ENCODE measurements around the gene ETF1.

Gene ETF1

GRCh38 chr5:138549414-138549813 lies 6.4 kb upstream of the ETF1 start:
- DNase-seq (ENCODE audit: low read depth): no peak
- TF ChIP-seq CTCF (IDR thresholded peaks at IDR 0.05; ENCODE audit: low read depth, low read length) (no peak), MAX (IDR thresholded peaks at IDR 0.05; ENCODE audit: low read depth, low read length) (no peak), MYC (IDR thresholded peaks at IDR 0.05; ENCODE audit: low read depth, low read length) (no peak), POLR2A (IDR thresholded peaks at IDR 0.05; ENCODE audit: extremely low read depth, insufficient read length) (no peak)

GRCh38 chr5:138545919-138546562 lies 3.0 kb upstream of the ETF1 start:
- peak overlapping the region; percentile 6 for H3K4me3 ChIP-seq (ENCODE audit: low read depth, low read length)
- DNase-seq (ENCODE audit: low read depth): no peak
- no peak for TF ChIP-seq MAX (IDR thresholded peaks at IDR 0.05; ENCODE audit: low read depth, low read length)
- no peak for TF ChIP-seq CTCF (IDR thresholded peaks at IDR 0.05; ENCODE audit: low read depth, low read length)
- no peak for TF ChIP-seq MYC (IDR thresholded peaks at IDR 0.05; ENCODE audit: low read depth, low read length)
- no peak for TF ChIP-seq POLR2A (IDR thresholded peaks at IDR 0.05; ENCODE audit: extremely low read depth, insufficient read length)

More at GRCh38 chr5:138549414-138549813, 6.4 kb upstream of the ETF1 start:
- no peak overlapping the region for H3K4me3 ChIP-seq (ENCODE audit: low read depth, low read length)

GRCh38 chr5:138544181-138545134 lies 1.4 kb upstream of the ETF1 start:
- peak overlapping the region; percentile 99 for H3K4me3 ChIP-seq (ENCODE audit: low read depth, low read length)
- TF ChIP-seq CTCF (IDR thresholded peaks at IDR 0.05; ENCODE audit: low read depth, low read length): no peak
- TF ChIP-seq POLR2A (IDR thresholded peaks at IDR 0.05; ENCODE audit: extremely low read depth, insufficient read length): no peak
- TF ChIP-seq MYC (IDR thresholded peaks at IDR 0.05; ENCODE audit: low read depth, low read length): no peak
- TF ChIP-seq MAX (IDR thresholded peaks at IDR 0.05; ENCODE audit: low read depth, low read length): no peak
- peak; percentile 29 for DNase-seq (ENCODE audit: low read depth)

GRCh38 chr5:138543730-138544104 lies 681 bp upstream of the ETF1 start:
- H3K4me3 ChIP-seq (ENCODE audit: low read depth, low read length): peak overlapping the region; percentile 99
- DNase-seq (ENCODE audit: low read depth): no peak
- TF ChIP-seq POLR2A (IDR thresholded peaks at IDR 0.05; ENCODE audit: extremely low read depth, insufficient read length) (no peak), MYC (IDR thresholded peaks at IDR 0.05; ENCODE audit: low read depth, low read length) (no peak), MAX (IDR thresholded peaks at IDR 0.05; ENCODE audit: low read depth, low read length) (no peak; the same call in 1 of the 2 replicates), CTCF (IDR thresholded peaks at IDR 0.05; ENCODE audit: low read depth, low read length) (no peak)

GRCh38 chr5:138542180-138542955 lies 668 bp downstream of the ETF1 start:
- TF ChIP-seq MAX (IDR thresholded peaks at IDR 0.05; ENCODE audit: low read depth, low read length) (no peak; the same call in 1 of the 2 replicates), MYC (IDR thresholded peaks at IDR 0.05; ENCODE audit: low read depth, low read length) (peak; percentile 1; the same call in 1 of the 2 replicates)
- DNase-seq (ENCODE audit: low read depth): peak; percentile 43
- peak overlapping the region; percentile 91 for H3K4me3 ChIP-seq (ENCODE audit: low read depth, low read length)

Data from NB4 (cell line).